ENCODE data around the gene UNC5B. TPM values are rescaled to one million over a fixed set of nuclear protein-coding genes. Genes with fewer than 3 reads are reported as not detected.

The UNC5B gene
- total RNA-seq, 4 donors from 2014 or later: 2.2 to 3.7 (median 3.2) TPM

GRCh38 chr10:71187600-71187999 lies 24.8 kb upstream of the UNC5B start:
- 13 to 28% methylated on average over 3 of the region's 3 CpGs for WGBS, 2 donors (ENCODE audit: low coverage in 1 of 2)
- Histone ChIP-seq H3K36me3 (no peaks in the 10 kb centered on the region), H3K4me1 (peaks cover 0 to 26% (median 8%) of the 10 kb centered on the region in 3 donors), H3K4me3 (no peak overlapping the region), H3K27ac (peak overlapping the region in 1 of 4 donors; percentile 10), H3K9me3 (no peaks in the 10 kb centered on the region), H3K27me3 (no peaks in the 10 kb centered on the region)
- TF ChIP-seq POLR2A (IDR thresholded peaks at IDR 0.05): no peak
- peak in 3 of 4 experiments; percentile 20 to 30 (median 29) for TF ChIP-seq CTCF (IDR thresholded peaks at IDR 0.05)
- TF ChIP-seq EP300 (IDR thresholded peaks at IDR 0.05): no peak
- TF ChIP-seq POLR2AphosphoS5 (IDR thresholded peaks at IDR 0.05): peak; percentile 69
- peak; percentile 88 for ATAC-seq

GRCh38 chr10:71188201-71188600 lies 24.2 kb upstream of the UNC5B start:
- H3K27me3 ChIP-seq: no peaks in the 10 kb centered on the region
- no peak for ATAC-seq
- H3K27ac ChIP-seq: peak overlapping the region in 1 of 4 donors; percentile 10
- H3K4me3 ChIP-seq: no peak overlapping the region
- TF ChIP-seq EP300 (IDR thresholded peaks at IDR 0.05) (no peak), POLR2A (IDR thresholded peaks at IDR 0.05) (no peak), POLR2AphosphoS5 (IDR thresholded peaks at IDR 0.05) (no peak), CTCF (IDR thresholded peaks at IDR 0.05) (no peak)
- WGBS, 2 donors (ENCODE audit: low coverage in 1 of 2): 100% methylated on average over 1 of the region's 1 CpG; no CpG with 5 or more reads in 1 of the 2 donors
- no peaks in the 10 kb centered on the region for H3K36me3 ChIP-seq
- peaks cover 0 to 26% (median 8%) of the 10 kb centered on the region in 3 donors for H3K4me1 ChIP-seq
- H3K9me3 ChIP-seq: no peaks in the 10 kb centered on the region

GRCh38 chr10:71191019-71191418 lies 21.4 kb upstream of the UNC5B start:
- Histone ChIP-seq H3K4me1 (peaks cover 0 to 26% (median 8%) of the 10 kb centered on the region in 3 donors), H3K27ac (no peak overlapping the region), H3K4me3 (no peak overlapping the region), H3K9me3 (peaks cover 0 to under 1% (median 0%) of the 10 kb centered on the region in 3 donors), H3K36me3 (no peaks in the 10 kb centered on the region), H3K27me3 (no peaks in the 10 kb centered on the region)
- no peak for TF ChIP-seq EP300 (IDR thresholded peaks at IDR 0.05)
- TF ChIP-seq POLR2A (IDR thresholded peaks at IDR 0.05): no peak
- no peak for TF ChIP-seq POLR2AphosphoS5 (IDR thresholded peaks at IDR 0.05)
- no peak for TF ChIP-seq CTCF (IDR thresholded peaks at IDR 0.05)
- WGBS, 2 donors (ENCODE audit: low coverage in 1 of 2): 100% methylated on average over 1 of the region's 4 CpGs; no CpG with 5 or more reads in 1 of the 2 donors
- ATAC-seq: no peak

- WGBS, 2 donors (ENCODE audit: low coverage in 1 of 2): 51 to 67% methylated on average over 6 to 10 of the region's 13 CpGs
Observed at GRCh38 chr10:71191551-71192076, 20.8 kb upstream of the UNC5B start.

More at GRCh38 chr10:71191551-71192076, 20.8 kb upstream of the UNC5B start:
- ATAC-seq: no peak
- Histone ChIP-seq H3K27me3 (no peaks in the 10 kb centered on the region), H3K4me3 (no peak overlapping the region), H3K4me1 (peaks cover 0 to 26% (median 8%) of the 10 kb centered on the region in 3 donors), H3K9me3 (peaks cover 0 to 7% (median 0%) of the 10 kb centered on the region in 3 donors), H3K36me3 (no peaks in the 10 kb centered on the region), H3K27ac (no peak overlapping the region)
- TF ChIP-seq CTCF (IDR thresholded peaks at IDR 0.05) (no peak), EP300 (IDR thresholded peaks at IDR 0.05) (no peak), POLR2A (IDR thresholded peaks at IDR 0.05) (no peak), POLR2AphosphoS5 (IDR thresholded peaks at IDR 0.05) (no peak)

All from gastroesophageal sphincter (tissue), 4 donors.